CD4-positive, alpha-beta T cell treated with Interleukin-6 at 100 ng/mL for 8 hours (primary cell): Measurements from ENCODE around the gene ABITRAM.
"Not testable (repeated sequence)": the region's sequence is repeated elsewhere in the genome, so short reads cannot be mapped to it uniquely, and the experiment has no call there.

Experiments
- DNase-seq: peaks from one replicate; pipeline ENCODE4 v3.0.0-alpha.2; 2020; ENCODE audit warnings: mixed read lengths, low spot score

Gene ABITRAM

DNA sequence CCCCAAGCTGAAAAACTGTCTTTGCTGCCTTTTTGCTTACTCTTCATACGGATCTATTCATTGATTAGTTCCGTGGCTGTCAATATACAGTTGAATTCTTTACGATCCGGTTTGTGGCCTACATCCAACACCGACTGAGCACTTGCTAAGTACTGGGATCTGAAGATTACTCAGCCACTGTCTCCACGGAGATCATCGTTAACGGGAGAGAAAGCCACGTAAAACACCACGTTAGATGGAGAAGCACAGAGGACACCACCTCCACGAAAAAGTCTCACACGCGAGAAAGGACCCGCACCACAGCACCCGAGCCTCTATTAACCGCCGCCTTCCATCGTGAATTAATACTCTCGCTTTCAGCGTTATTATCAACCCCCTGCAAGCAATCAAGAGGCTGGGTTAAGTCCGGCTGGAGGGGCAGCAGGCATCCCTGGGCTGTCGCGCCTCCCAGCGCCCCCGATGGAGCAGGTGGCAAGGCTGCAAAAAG lies 926 bp upstream of the ABITRAM start:
- no peak for DNase-seq

DNA sequence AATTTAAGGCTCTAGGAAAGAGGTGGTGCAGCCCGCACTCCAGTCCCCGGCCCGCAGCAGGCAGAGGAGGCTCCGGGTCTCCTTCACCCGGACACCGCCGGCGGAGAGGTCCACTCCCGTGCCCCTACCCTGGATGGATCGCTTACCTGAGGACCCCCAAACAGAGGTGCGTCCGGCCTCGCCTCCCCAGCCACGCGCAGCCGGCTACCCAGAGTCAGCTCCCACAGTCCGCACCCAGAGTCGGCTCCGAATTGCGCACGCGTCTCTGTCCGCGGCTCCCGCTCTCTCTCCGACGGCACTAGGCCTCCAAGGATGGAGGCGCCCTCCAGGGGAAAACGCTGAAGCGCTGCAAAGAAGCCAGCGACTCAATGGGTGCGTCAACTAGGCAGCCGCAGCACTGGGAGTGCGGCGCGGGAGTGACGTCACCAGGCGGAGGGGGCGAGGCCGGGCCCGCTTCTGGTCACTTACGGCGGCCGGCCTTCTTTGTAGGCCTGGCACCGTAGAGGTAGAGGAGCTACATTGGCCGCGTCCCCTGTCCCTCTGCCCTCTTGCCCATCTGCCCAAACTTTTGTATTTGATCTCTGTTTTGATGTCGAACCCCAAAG lies 380 bp upstream of the ABITRAM start, which contains the start of gene ELP1:
TSS of gene ELP1 (minus strand) at position 407 of the 605 bp plus-strand sequence. CDS start 2,978 bp downstream, outside the sequence.
- DNase-seq = peak; percentile 88

DNA sequence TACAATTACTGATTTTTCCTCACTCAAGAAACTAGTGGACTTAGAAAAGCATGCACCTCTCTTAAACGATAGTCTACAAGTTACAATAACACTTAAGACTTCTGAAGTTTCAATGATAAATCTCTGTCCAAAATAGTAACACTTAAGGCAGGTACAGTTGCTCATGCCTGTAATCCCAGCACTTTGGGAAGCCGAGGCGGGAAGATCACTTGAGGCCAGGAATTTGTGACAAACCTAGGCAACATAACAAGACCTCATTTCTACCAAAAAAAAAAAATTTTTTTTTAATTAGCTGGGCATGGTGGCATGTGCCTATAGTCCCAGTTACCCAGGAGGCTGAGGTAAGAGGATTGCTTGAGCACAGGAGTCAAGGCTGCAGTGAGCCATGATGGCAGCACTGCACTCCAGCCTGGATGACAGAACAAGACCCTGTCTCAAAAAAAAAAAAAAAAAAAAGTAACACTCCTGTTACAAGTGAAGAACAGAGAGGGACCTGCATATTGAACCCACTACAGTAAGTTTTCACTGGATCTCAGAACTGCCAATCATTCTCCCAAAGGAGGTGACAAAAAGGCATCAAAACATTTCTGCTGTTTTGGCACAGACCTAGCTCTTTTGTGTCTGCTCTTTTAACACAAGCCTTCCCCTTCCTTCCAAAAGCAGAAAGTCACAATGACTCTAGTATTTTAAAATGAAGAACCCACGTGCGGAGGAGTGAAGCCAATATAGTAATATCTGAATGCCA lies 3.5 kb downstream of the ABITRAM start:
- no peak for DNase-seq

DNA sequence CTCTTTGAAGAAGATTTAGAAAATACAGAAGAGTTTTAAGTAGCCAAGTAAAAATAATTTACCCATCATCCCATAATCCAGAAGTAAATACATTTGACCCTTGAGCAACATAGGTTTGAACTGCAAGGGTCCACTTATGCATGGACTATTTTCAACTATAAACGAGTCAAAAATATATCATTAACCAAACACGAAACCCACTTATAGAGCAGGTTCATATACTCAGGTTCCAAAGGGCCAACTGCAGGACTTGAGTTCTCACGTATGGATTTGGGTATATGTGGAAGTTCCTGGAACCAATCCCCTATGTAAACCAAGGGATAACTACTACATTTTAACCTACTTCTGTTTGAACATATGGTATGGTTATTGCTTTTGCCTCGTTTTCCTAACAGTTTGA lies 5.8 kb downstream of the ABITRAM start:
- DNase-seq = no peak

GRCh38 chr9:108950168-108950567 lies 16.0 kb downstream of the ABITRAM start:
- no peak for DNase-seq

DNA sequence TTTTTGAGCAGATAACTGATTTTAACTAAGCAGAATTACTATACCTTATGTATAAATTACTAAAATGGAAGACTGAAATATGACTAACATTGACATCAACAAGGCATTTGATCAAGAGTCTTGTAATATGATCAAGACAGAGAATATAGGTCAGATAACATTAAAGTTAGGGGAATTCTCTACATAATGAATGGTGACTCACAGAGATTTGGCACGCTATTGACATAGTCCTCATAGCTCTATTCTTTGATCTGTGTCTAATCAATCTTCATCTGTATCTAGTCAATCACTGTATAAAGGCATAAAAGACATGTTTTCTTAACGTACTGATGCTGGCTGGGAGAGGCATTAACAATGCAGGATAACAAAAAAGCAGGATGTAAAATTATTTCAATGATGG lies 17.4 kb downstream of the ABITRAM start:
- DNase-seq = no peak

GRCh38 chr9:108953983-108954574 lies 19.9 kb downstream of the ABITRAM start:
- DNase-seq = peak; percentile 24

DNA sequence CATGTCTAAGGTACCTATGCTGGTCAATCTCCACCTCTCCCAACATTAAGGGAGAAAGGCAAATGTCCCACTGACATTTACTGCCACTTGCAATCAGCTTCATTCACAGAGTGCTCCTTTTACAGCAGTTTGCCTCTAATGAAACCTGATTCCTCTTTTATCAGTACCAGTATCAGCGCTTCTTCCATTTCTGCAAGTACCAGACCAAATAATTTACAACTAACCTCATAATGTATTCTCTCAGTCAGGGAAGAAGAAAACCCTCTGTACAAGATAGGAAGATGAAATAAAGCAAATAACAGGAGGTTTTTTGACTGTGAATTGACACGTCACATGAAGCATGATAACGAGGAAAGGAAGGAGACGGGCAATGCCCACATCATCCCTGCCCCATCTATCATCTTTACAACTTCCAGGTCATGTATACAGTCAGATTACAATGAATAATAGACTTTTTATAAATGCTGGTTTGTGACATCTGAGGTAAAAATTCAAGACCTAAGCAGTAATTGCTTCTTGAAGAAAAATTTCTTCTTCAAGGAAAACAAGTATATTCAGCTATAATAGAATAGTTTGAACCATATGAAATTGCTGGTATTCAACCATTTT lies 21.9 kb downstream of the ABITRAM start:
- no peak for DNase-seq

DNA sequence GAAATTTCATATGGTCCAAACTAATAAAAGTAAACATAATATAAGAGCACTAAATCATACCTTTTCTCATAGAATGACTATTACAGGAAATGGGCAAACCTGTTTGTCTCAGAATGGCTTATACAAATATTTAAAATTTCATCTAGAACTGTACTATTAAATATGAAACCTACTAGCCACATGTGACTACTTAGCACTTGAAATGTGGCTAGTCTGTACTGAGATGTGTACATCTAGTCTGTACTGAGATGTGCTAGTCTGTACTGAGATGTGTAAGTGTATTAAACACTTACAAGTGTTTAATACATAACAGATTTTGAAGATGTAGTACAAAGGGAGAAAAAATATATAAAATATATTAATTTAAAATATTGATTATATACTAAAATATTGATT lies 22.4 kb downstream of the ABITRAM start:
- no peak for DNase-seq

DNA sequence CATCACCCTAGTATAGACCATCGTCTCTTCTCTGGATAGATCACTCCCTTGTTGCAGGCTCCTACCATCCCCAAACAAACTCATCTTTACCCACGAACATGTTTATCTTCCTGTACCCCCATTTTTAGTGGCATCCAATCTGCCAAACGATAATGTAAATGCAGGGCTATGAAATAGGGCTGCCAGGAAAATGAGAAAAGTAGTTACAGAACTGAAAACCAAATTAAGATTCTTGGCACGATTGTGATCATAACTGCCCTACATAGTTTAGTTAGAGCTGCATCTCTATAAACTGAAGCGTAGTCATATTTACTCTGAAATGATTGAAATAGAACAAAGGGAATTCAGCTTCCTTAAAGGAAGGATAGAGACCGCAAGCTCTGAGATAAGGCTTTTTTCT lies 26.1 kb downstream of the ABITRAM start:
- no peak for DNase-seq

GRCh38 chr9:108961151-108961550 lies 27.0 kb downstream of the ABITRAM start:
- DNase-seq = no peak

GRCh38 chr9:108963459-108964143 lies 29.4 kb downstream of the ABITRAM start:
- DNase-seq = no peak

DNA sequence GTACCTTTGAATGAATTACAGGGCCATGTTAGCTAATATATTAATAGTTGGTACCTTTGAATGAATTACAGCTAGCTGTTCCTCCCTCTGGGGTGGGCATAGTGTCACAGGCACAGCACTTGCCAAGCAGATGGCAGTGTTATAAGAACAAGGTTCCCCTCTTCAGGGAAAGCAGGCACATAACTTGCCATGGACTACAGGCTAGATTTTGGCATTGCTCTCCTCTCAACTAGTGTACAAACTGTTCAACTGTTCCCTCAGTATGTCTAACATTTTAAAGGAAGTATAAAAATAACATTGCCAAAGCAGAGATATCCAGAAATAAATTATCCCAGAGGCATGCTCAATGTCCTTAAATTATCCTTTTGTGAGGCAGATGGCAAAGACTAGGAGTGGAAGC lies 33.7 kb downstream of the ABITRAM start:
- no peak for DNase-seq

GRCh38 chr9:108971392-108971791 lies 37.2 kb downstream of the ABITRAM start:
- not testable (repeated sequence) for DNase-seq

- no peak for DNase-seq
Observed at GRCh38 chr9:108972186-108972585, 38.0 kb downstream of the ABITRAM start.

DNA sequence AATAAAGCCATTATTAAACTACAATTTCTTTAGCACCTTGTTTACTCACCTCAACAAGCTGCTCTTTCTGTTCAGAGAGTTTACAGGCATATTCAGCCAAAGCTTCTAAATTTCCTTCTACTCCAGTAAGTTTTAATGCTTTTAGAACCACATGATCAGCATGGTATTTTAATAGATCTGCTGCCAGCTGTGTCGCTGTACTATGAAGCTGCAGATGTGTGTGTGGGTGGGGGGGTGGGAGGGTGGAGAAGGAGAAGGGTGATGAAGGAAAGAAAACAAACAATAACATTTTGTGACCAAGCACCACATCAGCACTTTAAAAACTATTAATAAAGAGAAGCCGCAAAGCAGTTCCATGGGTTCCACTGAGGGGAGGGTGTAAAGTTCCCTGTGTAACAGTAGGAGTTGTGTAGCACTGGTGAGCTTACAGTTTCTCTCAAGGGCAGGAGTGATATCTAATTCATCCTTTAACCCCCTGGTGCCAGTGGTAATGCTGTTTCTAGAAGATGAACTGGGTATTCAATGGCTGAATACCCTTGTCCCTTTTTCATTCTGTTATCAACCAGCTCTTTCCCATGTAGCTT lies 38.5 kb downstream of the ABITRAM start:
- DNase-seq = no peak

- DNase-seq = no peak
Observed at GRCh38 chr9:108973895-108974294, 39.7 kb downstream of the ABITRAM start.

GRCh38 chr9:108978205-108978604 lies 44.0 kb downstream of the ABITRAM start:
- DNase-seq = no peak

DNA sequence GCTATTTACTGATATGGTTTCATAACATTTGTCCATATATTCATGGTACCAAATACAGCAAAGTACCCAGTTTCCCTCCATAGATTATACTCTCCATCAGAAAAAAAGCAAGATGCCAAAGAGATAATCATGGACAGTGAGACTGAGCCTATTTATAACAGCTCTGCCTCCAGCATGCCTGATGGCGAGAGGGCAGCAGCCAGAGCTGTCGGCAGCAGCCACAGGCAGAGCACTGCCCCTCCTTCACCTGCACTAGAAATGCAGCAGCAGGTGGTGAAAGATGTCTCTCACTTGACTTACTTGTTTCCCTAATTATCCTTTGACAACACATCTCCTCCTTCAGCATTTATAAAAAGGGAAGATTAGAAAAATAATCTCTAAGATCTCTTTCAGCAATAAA lies 46.7 kb downstream of the ABITRAM start:
- no peak for DNase-seq

DNA sequence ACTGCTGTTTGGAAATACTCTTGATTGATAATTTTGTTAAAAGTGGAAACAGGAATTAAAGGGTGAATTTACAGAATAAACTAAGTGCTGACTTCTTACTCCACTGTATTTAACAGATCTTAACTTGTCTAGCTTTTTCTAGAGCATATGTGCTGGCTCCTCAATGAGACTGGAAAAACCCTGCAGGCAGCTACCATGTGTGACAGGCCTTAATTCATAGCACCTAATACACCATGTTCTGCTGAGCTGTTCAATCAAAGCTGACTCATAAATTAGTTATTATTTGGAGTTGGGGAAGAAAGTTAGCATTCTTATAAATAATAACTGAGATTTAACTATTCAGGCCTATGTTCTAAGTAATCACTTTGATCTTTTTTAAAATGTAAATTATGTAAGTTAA lies 49.7 kb downstream of the ABITRAM start:
- DNase-seq = no peak
